WTC11 (cell line): ENCODE measurements around the gene RTP5. TPM values are rescaled to one million over a fixed set of nuclear protein-coding genes. Genes with fewer than 3 reads are reported as not detected.
A peak's percentile ranks its signal among the peaks of the same experiment; 100 is the strongest.

Experiments used
- ATAC-seq: fragments of 200-7000 bp; cut with Tn5 transposase; 2 replicates; pipeline ENCODE4 v1.10.0; 2021; ENCODE audit warnings: mild to moderate bottlenecking, moderate library complexity
- CTCF ChIA-PET: fragments of 300-600 bp; sonication (Branson Sonifier 250); formaldehyde crosslinking; loops from one replicate; lab custom pipeline; 2021; ENCODE audit warnings: antibody characterized with exemption; lab: Charles Lee
- POLR2A ChIA-PET: fragments of 350-600 bp; sonication (Branson Sonifier 250); formaldehyde crosslinking; loops from one replicate; lab custom pipeline; 2021; ENCODE audit warnings: antibody characterized with exemption; lab: Charles Lee
- DNase-seq: peaks from one replicate; pipeline ENCODE4 v3.0.0; 2021; ENCODE audit warnings: low spot score
- H3K27ac Mint-ChIP-seq: 2 replicates; pipeline ENCODE4 v1.8.0; 2021; ENCODE audit warnings: mixed read lengths
- H3K27me3 Mint-ChIP-seq: 2 replicates; pipeline ENCODE4 v1.8.0; 2021; ENCODE audit warnings: low read depth, mild to moderate bottlenecking, moderate library complexity, mixed read lengths
- H3K36me3 Mint-ChIP-seq: 2 replicates; pipeline ENCODE4 v1.8.0; 2021; ENCODE audit warnings: mixed read lengths
- H3K4me1 Mint-ChIP-seq: 2 replicates; pipeline ENCODE4 v1.8.0; 2022; ENCODE audit warnings: mixed read lengths
- H3K4me3 Mint-ChIP-seq: 2 replicates; pipeline ENCODE4 v1.8.0; 2021; ENCODE audit warnings: mild to moderate bottlenecking, moderate library complexity, mixed read lengths
- H3K9me3 Mint-ChIP-seq: 2 replicates; pipeline ENCODE4 v1.8.0; 2021; ENCODE audit warnings: mixed read lengths
- AR ChIP-seq: fragments of 250-450 bp; sonication (Bioruptor Pico); IDR thresholded peaks from 2 replicates; pipeline ENCODE4 v1.9.0; 2021; ENCODE audit warnings: mild to moderate bottlenecking
- ARID4B ChIP-seq: sonication (generic); formaldehyde crosslinking; IDR thresholded peaks from 2 replicates; pipeline ENCODE4 v1.8.0; 2023; ENCODE audit warnings: missing genetic modification reagents, mild to moderate bottlenecking, borderline replicate concordance
- FOXK1 ChIP-seq: sonication (generic); formaldehyde crosslinking; IDR thresholded peaks from 2 replicates; pipeline ENCODE4 v1.8.0; 2022; ENCODE audit warnings: mild to moderate bottlenecking, moderate library complexity, missing genetic modification reagents
- FOXP1 ChIP-seq: sonication (generic); formaldehyde crosslinking; IDR thresholded peaks from 2 replicates; pipeline ENCODE4 v1.8.0; 2022; ENCODE audit warnings: missing genetic modification reagents, mild to moderate bottlenecking, moderate library complexity, borderline replicate concordance
- FOXP4 ChIP-seq: sonication (generic); formaldehyde crosslinking; IDR thresholded peaks from 2 replicates; pipeline ENCODE4 v1.8.0; 2022; ENCODE audit warnings: mild to moderate bottlenecking, missing genetic modification reagents
- IRF1 ChIP-seq: sonication (generic); formaldehyde crosslinking; IDR thresholded peaks from 2 replicates; pipeline ENCODE4 v1.8.0; 2023; ENCODE audit warnings: missing genetic modification reagents
- JUN ChIP-seq: sonication (generic); formaldehyde crosslinking; IDR thresholded peaks from 2 replicates; pipeline ENCODE4 v1.8.0; 2023; ENCODE audit warnings: mild to moderate bottlenecking, missing genetic modification reagents
- KAT7 ChIP-seq: sonication (generic); formaldehyde crosslinking; IDR thresholded peaks from 2 replicates; pipeline ENCODE4 v1.8.1; 2023; ENCODE audit warnings: missing genetic modification reagents, mild to moderate bottlenecking, borderline replicate concordance
- MXD4 ChIP-seq: fragments of 250-450 bp; sonication (Bioruptor Pico); IDR thresholded peaks from 2 replicates; pipeline ENCODE4 v1.8.0; 2021; ENCODE audit warnings: mild to moderate bottlenecking, moderate library complexity, borderline replicate concordance
- NFATC4 ChIP-seq: fragments of 250-450 bp; sonication (Bioruptor Pico); IDR thresholded peaks from 2 replicates; pipeline ENCODE4 v1.9.0; 2021; ENCODE audit warnings: mild to moderate bottlenecking
- NR3C1 ChIP-seq: sonication (generic); formaldehyde crosslinking; conservative IDR thresholded peaks from 2 replicates; pipeline ENCODE4 v1.8.1; 2023; ENCODE audit warnings: low read depth, mild to moderate bottlenecking, missing genetic modification reagents
- PREB ChIP-seq: sonication (generic); formaldehyde crosslinking; IDR thresholded peaks from 2 replicates; pipeline ENCODE4 v1.8.1; 2022; ENCODE audit warnings: mild to moderate bottlenecking, missing genetic modification reagents, moderate library complexity, borderline replicate concordance
- RELA ChIP-seq: sonication (generic); formaldehyde crosslinking; IDR thresholded peaks from 2 replicates; pipeline ENCODE4 v1.8.1; 2022; ENCODE audit warnings: missing genetic modification reagents, mild to moderate bottlenecking, borderline replicate concordance
- SMAD3 ChIP-seq: sonication (generic); formaldehyde crosslinking; IDR thresholded peaks from 2 replicates; pipeline ENCODE4 v1.8.0; 2022; ENCODE audit warnings: missing genetic modification reagents, mild to moderate bottlenecking, borderline replicate concordance
- TEAD1 ChIP-seq: sonication (generic); formaldehyde crosslinking; IDR thresholded peaks from 2 replicates; pipeline ENCODE4 v1.8.0; 2022; ENCODE audit warnings: mild to moderate bottlenecking, missing genetic modification reagents
- ZBTB21 ChIP-seq: sonication (generic); formaldehyde crosslinking; IDR thresholded peaks from 2 replicates; pipeline ENCODE4 v1.8.1; 2023; ENCODE audit warnings: mild to moderate bottlenecking, missing genetic modification reagents, borderline replicate concordance
- ZNF317 ChIP-seq: sonication (generic); formaldehyde crosslinking; IDR thresholded peaks from 2 replicates; pipeline ENCODE4 v1.8.1; 2023; ENCODE audit warnings: low read depth, mild to moderate bottlenecking, moderate library complexity, missing genetic modification reagents, borderline replicate concordance
- ZNF671 ChIP-seq: fragments of 250-450 bp; sonication (Bioruptor Pico); IDR thresholded peaks from 2 replicates; pipeline ENCODE4 v1.8.0; 2021; ENCODE audit warnings: mild to moderate bottlenecking
- total RNA-seq: library from RNA; stranded (reverse); gene quantifications from 3 replicates; pipeline ENCODE4 v1.2.3, GENCODE V29; 2021

Gene RTP5
- total RNA-seq, 1 experiment from 2014 or later: not detected

GRCh38 chr2:241842620-241843211 is 26.8 kb upstream of the RTP5 start:
- H3K4me1 Mint-ChIP-seq: peaks cover 19% of the 10 kb centered on the region
- POLR2A ChIA-PET: no interaction called here

More at GRCh38 chr2:241842620-241843211, 26.8 kb upstream of the RTP5 start:
- Mint-ChIP-seq H3K9me3 (no peaks in the 10 kb centered on the region), H3K4me3 (peak overlapping the region; percentile 41), H3K27me3 (peaks cover 38% of the 10 kb centered on the region), H3K27ac (0 out of 2 replicates have a peak overlapping the region, but pooled peaks have one; percentile 30), H3K36me3 (no peaks in the 10 kb centered on the region)
- ATAC-seq (no peak), DNase-seq (no peak)
- TF ChIP-seq FOXP1 (CRISPR knock-in tag) (no peak), NR3C1 (CRISPR knock-in tag) (no peak), PREB (CRISPR knock-in tag) (no peak), KAT7 (CRISPR knock-in tag) (no peak), AR (no peak), MXD4 (CRISPR knock-in tag) (no peak), ARID4B (CRISPR knock-in tag) (no peak), NFATC4 (CRISPR knock-in tag) (no peak), ZBTB21 (no peak), IRF1 (CRISPR knock-in tag) (no peak), ZNF317 (CRISPR knock-in tag) (no peak), JUN (CRISPR knock-in tag) (no peak), FOXP4 (CRISPR knock-in tag) (no peak), SMAD3 (CRISPR knock-in tag) (no peak), ZNF671 (CRISPR knock-in tag) (no peak), TEAD1 (CRISPR knock-in tag) (no peak), RELA (CRISPR knock-in tag) (no peak), FOXK1 (CRISPR knock-in tag) (no peak)
- CTCF ChIA-PET: no interaction called here
